Neural progenitor cell (in vitro differentiated cells): Measurements from ENCODE around the gene ATL1.

ENCODE experiments used
- EZH2 ChIP-seq: fragments of 200-600 bp; sonication (generic); IDR thresholded peaks from 2 replicates; pipeline ENCODE4 v1.6.1; 2017; ENCODE audit warnings: antibody characterized with exemption, mild to moderate bottlenecking, moderate library complexity
- EZH2phosphoT487 ChIP-seq: fragments of 200-600 bp; sonication (generic); IDR thresholded peaks from 2 replicates; pipeline ENCODE4 v1.6.1; 2017; ENCODE audit warnings: antibody characterized with exemption
- TF ChIP-seq, protein P1 (sequence below): fragments of 200-600 bp; sonication (generic); IDR thresholded peaks from 2 replicates; pipeline ENCODE4 v1.5.1; 2017; ENCODE audit warnings: antibody characterized with exemption, mild to moderate bottlenecking

DNA sequence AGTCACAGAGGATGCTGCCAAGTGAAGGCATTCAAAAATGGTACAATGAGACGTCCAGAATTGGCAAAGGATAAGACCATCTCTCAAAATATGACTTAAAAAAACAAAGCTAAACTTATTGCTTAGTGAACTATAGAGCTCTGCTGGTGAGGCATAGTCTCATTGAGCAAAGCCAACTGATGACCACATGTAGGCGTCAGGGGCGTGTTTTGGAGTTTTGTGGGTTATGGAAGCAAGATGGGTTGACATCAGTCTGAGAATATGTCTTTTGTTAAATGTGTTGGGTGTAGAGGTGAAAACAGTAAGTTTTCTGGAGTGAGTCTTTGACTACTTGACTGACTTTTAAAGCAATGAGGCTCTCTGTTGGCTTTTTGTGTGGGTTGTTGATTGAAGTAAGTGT lies 47.2 kb downstream of the ATL1 start:
- TF ChIP-seq, protein P1, sequence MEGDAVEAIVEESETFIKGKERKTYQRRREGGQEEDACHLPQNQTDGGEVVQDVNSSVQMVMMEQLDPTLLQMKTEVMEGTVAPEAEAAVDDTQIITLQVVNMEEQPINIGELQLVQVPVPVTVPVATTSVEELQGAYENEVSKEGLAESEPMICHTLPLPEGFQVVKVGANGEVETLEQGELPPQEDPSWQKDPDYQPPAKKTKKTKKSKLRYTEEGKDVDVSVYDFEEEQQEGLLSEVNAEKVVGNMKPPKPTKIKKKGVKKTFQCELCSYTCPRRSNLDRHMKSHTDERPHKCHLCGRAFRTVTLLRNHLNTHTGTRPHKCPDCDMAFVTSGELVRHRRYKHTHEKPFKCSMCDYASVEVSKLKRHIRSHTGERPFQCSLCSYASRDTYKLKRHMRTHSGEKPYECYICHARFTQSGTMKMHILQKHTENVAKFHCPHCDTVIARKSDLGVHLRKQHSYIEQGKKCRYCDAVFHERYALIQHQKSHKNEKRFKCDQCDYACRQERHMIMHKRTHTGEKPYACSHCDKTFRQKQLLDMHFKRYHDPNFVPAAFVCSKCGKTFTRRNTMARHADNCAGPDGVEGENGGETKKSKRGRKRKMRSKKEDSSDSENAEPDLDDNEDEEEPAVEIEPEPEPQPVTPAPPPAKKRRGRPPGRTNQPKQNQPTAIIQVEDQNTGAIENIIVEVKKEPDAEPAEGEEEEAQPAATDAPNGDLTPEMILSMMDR = no peak
- TF ChIP-seq EZH2 (no peak), EZH2phosphoT487 (no peak)
